ENCODE results near the gene MTMR3. TPM values are rescaled to one million over a fixed set of nuclear protein-coding genes. Genes with fewer than 3 reads are reported as not detected.

The MTMR3 gene
- polyA plus RNA-seq, 2 of the 4 experiments (the other 2 are of a cell fraction): 7.4 to 18.8 TPM

- ATAC-seq (no peak), FAIRE-seq (no peak), DNase-seq (ENCODE audit: low read depth in 1 of 2, low spot score in 1 of 2) (no peak)
- no peak overlapping the region for H3K27ac ChIP-seq
- H3K9me3 ChIP-seq: no peaks in the 10 kb centered on the region
- no peak overlapping the region for H3K4me2 ChIP-seq
- peaks cover 14% of the 10 kb centered on the region; the same call in 2 of the 3 replicates for H3K4me1 ChIP-seq
- no peak overlapping the region for H3K4me3 ChIP-seq
- POLR2A ChIA-PET: no interaction called here
- no peak for TF ChIP-seq USF2 (IDR thresholded peaks at IDR 0.05)
- no peak for TF ChIP-seq NFE2L2 (conservative IDR thresholded peaks at IDR 0.05; ENCODE audit: low read length)
- no peak for TF ChIP-seq BHLHE40 (IDR thresholded peaks at IDR 0.05; ENCODE audit: low read depth, low read length)
- TF ChIP-seq FOXS1 (CRISPR knock-in tag; IDR thresholded peaks at IDR 0.05): no peak
- no peak for TF ChIP-seq KDM1A (IDR thresholded peaks at IDR 0.05; ENCODE audit: low read depth)
- no peak for TF ChIP-seq JUN (IDR thresholded peaks at IDR 0.05)
- no peak for TF ChIP-seq TP53 (CRISPR knock-in tag; IDR thresholded peaks at IDR 0.05)
- no peak for TF ChIP-seq MYC (IDR thresholded peaks at IDR 0.05; ENCODE audit: borderline replicate concordance, low read length)
- no peak for TF ChIP-seq CBX2 (IDR thresholded peaks at IDR 0.05; ENCODE audit: borderline replicate concordance, low read depth)
- TF ChIP-seq EP300 (IDR thresholded peaks at IDR 0.05): no peak
- no peak for TF ChIP-seq PHF8 (IDR thresholded peaks at IDR 0.05; ENCODE audit: borderline replicate concordance, low read depth)
- TF ChIP-seq MAFK (IDR thresholded peaks at IDR 0.05; ENCODE audit: partially characterized antibody): no peak
- no peak for TF ChIP-seq ZC3H11A (IDR thresholded peaks at IDR 0.05)
- TF ChIP-seq HOXB13 (CRISPR knock-in tag; IDR thresholded peaks at IDR 0.05; ENCODE audit: low read depth): no peak
- TF ChIP-seq FOSL2 (IDR thresholded peaks at IDR 0.05): no peak
- TF ChIP-seq FOSL2 (CRISPR knock-in tag; IDR thresholded peaks at IDR 0.05): no peak
- TF ChIP-seq EHMT2 (IDR thresholded peaks at IDR 0.05; ENCODE audit: low read depth): no peak
- no peak for TF ChIP-seq BCL3 (IDR thresholded peaks at IDR 0.05)
- no peak for TF ChIP-seq SMC3 (IDR thresholded peaks at IDR 0.05)
- no peak for TF ChIP-seq CHD4 (IDR thresholded peaks at IDR 0.05; ENCODE audit: borderline replicate concordance)
- TF ChIP-seq ZFP36 (IDR thresholded peaks at IDR 0.05; ENCODE audit: borderline replicate concordance, partially characterized antibody): no peak
- CTCF ChIA-PET: interaction anchor here (0.6 to 2.8 kb wide), 2 partner anchors 118 to 169 kb away, joined by 4 to 6 read pairs; no protein-coding TSS in a partner anchor
- WGBS (ENCODE audit: missing lambda C conversion rate): 67% methylated on average over 2 of the region's 2 CpGs
Observed at GRCh38 chr22:29887358-29887757, 4.4 kb downstream of the MTMR3 start.

GRCh38 chr22:29890760-29891159, 7.8 kb downstream of the MTMR3 start:
- FAIRE-seq (no peak), ATAC-seq (no peak)
- CTCF ChIA-PET: interaction anchor here (1.6 kb wide), 1 partner anchor 114 kb away, joined by 3 read pairs; no protein-coding TSS in a partner anchor

More at GRCh38 chr22:29890760-29891159, 7.8 kb downstream of the MTMR3 start:
- WGBS (ENCODE audit: missing lambda C conversion rate): 88% methylated on average over 5 of the region's 5 CpGs
- H3K9me3 ChIP-seq: no peaks in the 10 kb centered on the region
- H3K4me3 ChIP-seq: no peak overlapping the region
- POLR2A ChIA-PET: no interaction called here
- H3K4me1 ChIP-seq: peaks cover 8% of the 10 kb centered on the region; the same call in 1 of the 3 replicates
- TF ChIP-seq RNF2 (IDR thresholded peaks at IDR 0.05; ENCODE audit: borderline replicate concordance, low read depth): no peak
- no peak for TF ChIP-seq HMGXB4 (CRISPR knock-in tag; IDR thresholded peaks at IDR 0.05; ENCODE audit: borderline replicate concordance)
- no peak for TF ChIP-seq POLR2A (IDR thresholded peaks at IDR 0.05; ENCODE audit: low read length)
- TF ChIP-seq ZFP36 (IDR thresholded peaks at IDR 0.05; ENCODE audit: borderline replicate concordance, partially characterized antibody): no peak
- no peak for TF ChIP-seq SMC3 (IDR thresholded peaks at IDR 0.05)
- no peak for TF ChIP-seq POLR2AphosphoS2 (conservative IDR thresholded peaks at IDR 0.05; ENCODE audit: low read length)
- TF ChIP-seq RARB (CRISPR knock-in tag; IDR thresholded peaks at IDR 0.05): no peak
- no peak for TF ChIP-seq FOSL2 (IDR thresholded peaks at IDR 0.05)
- TF ChIP-seq FOSL2 (CRISPR knock-in tag; IDR thresholded peaks at IDR 0.05): no peak
- TF ChIP-seq RAD21 (conservative IDR thresholded peaks at IDR 0.05 in 1 of 2, IDR thresholded peaks at IDR 0.05 in 1 of 2): no peak
- no peak for TF ChIP-seq NFE2L2 (conservative IDR thresholded peaks at IDR 0.05; ENCODE audit: low read length)
- no peak for TF ChIP-seq TP53 (CRISPR knock-in tag; IDR thresholded peaks at IDR 0.05)
- TF ChIP-seq EHMT2 (IDR thresholded peaks at IDR 0.05; ENCODE audit: low read depth): no peak
- no peak for DNase-seq (ENCODE audit: low read depth in 1 of 2, low spot score in 1 of 2)
- H3K4me2 ChIP-seq: no peak overlapping the region
- H3K27ac ChIP-seq: no peak overlapping the region

Measured in A549 (cell line).